CD8-positive, alpha-beta memory T cell (primary cell): ENCODE measurements around the gene VPS33A. TPM values are rescaled to one million over a fixed set of nuclear protein-coding genes. Genes with fewer than 3 reads are reported as not detected.

Experiments
- polyA plus RNA-seq: library from polyadenylated mRNA; unstranded; fragments of 300-500 nt; fragmentation: Illumina TruSeq; gene quantifications from one replicate; pipeline ENCODE4 v1.2.3, GENCODE V29; 2021
- total RNA-seq, 2 experiments: library from RNA; stranded (reverse); gene quantifications; one replicate each; pipeline ENCODE4 v1.2.3, GENCODE V29; 2021

Gene VPS33A
- total and polyA plus RNA-seq, 3 experiments from 2014 or later = 30.6 to 44.2 (median 43.1) TPM

Other genes with a start within 250 kb of the VPS33A start
- 1 to 10 TPM; 2.5 to 3.0 TPM for gene BCL7A, start 244.6 kb downstream of the VPS33A start, total RNA-seq
- 3.3 TPM for gene BCL7A, start 244.6 kb downstream of the VPS33A start, polyA plus RNA-seq
- 10 to 100 TPM; 32.1 to 33.9 TPM for gene MLXIP, start 187.7 kb downstream of the VPS33A start, total RNA-seq
- gene MLXIP, start 187.7 kb downstream of the VPS33A start, polyA plus RNA-seq = 18.3 TPM
- gene IL31, start 92.3 kb downstream of the VPS33A start, total RNA-seq = 1 to 10 TPM; 4.1 to 5.1 TPM
- gene IL31, start 92.3 kb downstream of the VPS33A start, polyA plus RNA-seq = not detected
- under 1 TPM; 0.18 to 0.26 TPM for gene LRRC43, start 83.4 kb downstream of the VPS33A start, total RNA-seq
- gene LRRC43, start 83.4 kb downstream of the VPS33A start, polyA plus RNA-seq = 0.25 TPM
- gene B3GNT4, start 62.8 kb downstream of the VPS33A start, total RNA-seq = under 1 TPM; 0.15 to 0.18 TPM
- 0.22 TPM for gene B3GNT4, start 62.8 kb downstream of the VPS33A start, polyA plus RNA-seq
- 10 to 100 TPM; 63.4 to 64.2 TPM for gene DIABLO, start 40.4 kb downstream of the VPS33A start, total RNA-seq
- 71.8 TPM for gene DIABLO, start 40.4 kb downstream of the VPS33A start, polyA plus RNA-seq
- 10 to 100 TPM; 43.9 to 48.2 TPM for gene CLIP1, start 156.2 kb upstream of the VPS33A start, total RNA-seq
- 27.3 TPM for gene CLIP1, start 156.2 kb upstream of the VPS33A start, polyA plus RNA-seq
- gene ZCCHC8, start 234.4 kb upstream of the VPS33A start, total RNA-seq = 10 to 100 TPM; 32.1 to 33.7 TPM
- gene ZCCHC8, start 234.4 kb upstream of the VPS33A start, polyA plus RNA-seq = 12.1 TPM